HepG2 (cell line): ENCODE measurements around the gene KLF9. TPM values are rescaled to one million over a fixed set of nuclear protein-coding genes. Genes with fewer than 3 reads are reported as not detected.

Experiments
- ASH2L ChIP-seq: fragments of 300-600, 200-600 bp; sonication (generic); IDR thresholded peaks from 2 replicates; pipeline ENCODE4 v1.7.0; 2017; ENCODE audit warnings: low read depth, mild to moderate bottlenecking, moderate library complexity, mixed read lengths, low read length; ENCODE audit not compliant: insufficient read length
- CCAR2 ChIP-seq: fragments of 200-400 bp; formaldehyde crosslinking; optimal IDR thresholded peaks from 2 replicates; pipeline ENCODE3; 2018; ENCODE audit warnings: low read depth, mild to moderate bottlenecking, low read length, moderate library complexity
- EHMT2 ChIP-seq: fragments of 200-600 bp; sonication (generic); IDR thresholded peaks from 2 replicates; pipeline ENCODE4 v1.7.0; 2017; ENCODE audit warnings: antibody characterized with exemption, low read depth, low read length, borderline replicate concordance
- ELF1 ChIP-seq: sonication (generic); formaldehyde crosslinking; IDR thresholded peaks from 2 replicates; pipeline ENCODE4 v1.4.0; 2020; ENCODE audit warnings: missing genetic modification reagents
- FOSL1 ChIP-seq: sonication (generic); formaldehyde crosslinking; IDR thresholded peaks from 2 replicates; pipeline ENCODE4 v1.9.0; 2021; ENCODE audit warnings: missing genetic modification reagents, borderline replicate concordance
- GABPB1 ChIP-seq: IDR thresholded peaks from 2 replicates; pipeline ENCODE4 v1.6.1; 2016; ENCODE audit warnings: mild to moderate bottlenecking, missing genetic modification reagents, moderate library complexity, missing compliant biosample characterization
- MAZ ChIP-seq, 2 experiments: sonication (generic) in 1 of 2; formaldehyde crosslinking in 1 of 2; IDR thresholded peaks; 2 replicates each; pipeline versions ENCODE4 v1.5.0 to v1.6.1; 2012 to 2020; ENCODE audit warnings: low read depth in 2 of 2, mild to moderate bottlenecking in 2 of 2, borderline replicate concordance in 1 of 2, improper control_type of control experiment in 1 of 2, low read length in 1 of 2, missing genetic modification reagents in 1 of 2, moderate library complexity in 1 of 2
- MEF2D ChIP-seq: sonication (generic); formaldehyde crosslinking; IDR thresholded peaks from 2 replicates; pipeline ENCODE4 v1.5.1; 2020; ENCODE audit warnings: mild to moderate bottlenecking, missing genetic modification reagents
- NFE2L2 ChIP-seq: fragments of 150-350 bp; IDR thresholded peaks from 2 replicates; pipeline ENCODE4 v1.6.1; 2014; ENCODE audit warnings: low read length
- RBM39 ChIP-seq: fragments of 200-400 bp; formaldehyde crosslinking; IDR thresholded peaks from one replicate; pipeline ENCODE4 v1.6.1; 2018; ENCODE audit warnings: antibody characterized with exemption, mild to moderate bottlenecking, low read depth, low read length; ENCODE audit not compliant: poor library complexity, severe bottlenecking
- SNAI1 ChIP-seq: sonication (generic); formaldehyde crosslinking; IDR thresholded peaks from 2 replicates; pipeline ENCODE4 v1.5.0; 2020; ENCODE audit warnings: mild to moderate bottlenecking, missing genetic modification reagents, borderline replicate concordance
- SP5 ChIP-seq: IDR thresholded peaks from 2 replicates; pipeline ENCODE4 v1.6.1; 2016; ENCODE audit warnings: low read depth, borderline replicate concordance
- TIGD3 ChIP-seq: sonication (generic); formaldehyde crosslinking; IDR thresholded peaks from 2 replicates; pipeline ENCODE4 v1.5.1; 2020; ENCODE audit warnings: mild to moderate bottlenecking, missing genetic modification reagents, borderline replicate concordance
- ZNF224 ChIP-seq: sonication (generic); formaldehyde crosslinking; IDR thresholded peaks from 2 replicates; pipeline ENCODE4 v1.5.0; 2020; ENCODE audit warnings: mild to moderate bottlenecking, missing genetic modification reagents
- ZNF34 ChIP-seq: sonication (generic); formaldehyde crosslinking; IDR thresholded peaks from 2 replicates; pipeline ENCODE4 v1.4.0; 2020; ENCODE audit warnings: mild to moderate bottlenecking, missing genetic modification reagents, borderline replicate concordance
- ZNF570 ChIP-seq: sonication (generic); formaldehyde crosslinking; IDR thresholded peaks from 2 replicates; pipeline ENCODE4 v1.4.0; 2020; ENCODE audit warnings: mild to moderate bottlenecking, missing genetic modification reagents, borderline replicate concordance
- ZNF609 ChIP-seq: sonication (generic); formaldehyde crosslinking; IDR thresholded peaks from 2 replicates; pipeline ENCODE4 v1.4.0; 2020; ENCODE audit warnings: mild to moderate bottlenecking, missing genetic modification reagents, borderline replicate concordance
- ZNF839 ChIP-seq: sonication (generic); formaldehyde crosslinking; IDR thresholded peaks from 2 replicates; pipeline ENCODE4 v1.4.0; 2020; ENCODE audit warnings: missing genetic modification reagents, mild to moderate bottlenecking, borderline replicate concordance
- polyA plus RNA-seq, 8 experiments: library from polyadenylated mRNA; depleted of rRNA in 3 of 8; stranded (reverse) in 7 of 8; unstranded in 1 of 8; fragments of >200 nt; fragmentation: Illumina TruSeq in 4 of 8; extraction: Trizol in 4 of 8; gene quantifications; 2 replicates each; pipeline versions ENCODE4 v1.2.1 to v1.2.3, GENCODE V29; 2011 to 2016; ENCODE audit warnings: low read depth in 4 of 8, missing spikeins in 1 of 8, mixed read lengths in 1 of 8; ENCODE audit not compliant: insufficient read depth in 1 of 8
- total RNA-seq, 5 experiments: library from RNA; depleted of rRNA; stranded (reverse); fragments of >200 nt; fragmentation: Illumina TruSeq; extraction: Trizol; gene quantifications; 2 replicates each; pipeline ENCODE4 v1.2.3, GENCODE V29; 2016; ENCODE audit warnings: low read depth in 1 of 5
- TF ChIP-seq, protein P1 (sequence below): sonication (generic); formaldehyde crosslinking; IDR thresholded peaks from 2 replicates; pipeline ENCODE4 v1.5.1; 2020; ENCODE audit warnings: missing genetic modification reagents, mild to moderate bottlenecking, borderline replicate concordance

Gene KLF9
- total and polyA plus RNA-seq, 2 of the 13 experiments (the other 11 are each of a cell fraction or from before 2014, with no cell fraction given) = 5.7 to 7.2 TPM

DNA sequence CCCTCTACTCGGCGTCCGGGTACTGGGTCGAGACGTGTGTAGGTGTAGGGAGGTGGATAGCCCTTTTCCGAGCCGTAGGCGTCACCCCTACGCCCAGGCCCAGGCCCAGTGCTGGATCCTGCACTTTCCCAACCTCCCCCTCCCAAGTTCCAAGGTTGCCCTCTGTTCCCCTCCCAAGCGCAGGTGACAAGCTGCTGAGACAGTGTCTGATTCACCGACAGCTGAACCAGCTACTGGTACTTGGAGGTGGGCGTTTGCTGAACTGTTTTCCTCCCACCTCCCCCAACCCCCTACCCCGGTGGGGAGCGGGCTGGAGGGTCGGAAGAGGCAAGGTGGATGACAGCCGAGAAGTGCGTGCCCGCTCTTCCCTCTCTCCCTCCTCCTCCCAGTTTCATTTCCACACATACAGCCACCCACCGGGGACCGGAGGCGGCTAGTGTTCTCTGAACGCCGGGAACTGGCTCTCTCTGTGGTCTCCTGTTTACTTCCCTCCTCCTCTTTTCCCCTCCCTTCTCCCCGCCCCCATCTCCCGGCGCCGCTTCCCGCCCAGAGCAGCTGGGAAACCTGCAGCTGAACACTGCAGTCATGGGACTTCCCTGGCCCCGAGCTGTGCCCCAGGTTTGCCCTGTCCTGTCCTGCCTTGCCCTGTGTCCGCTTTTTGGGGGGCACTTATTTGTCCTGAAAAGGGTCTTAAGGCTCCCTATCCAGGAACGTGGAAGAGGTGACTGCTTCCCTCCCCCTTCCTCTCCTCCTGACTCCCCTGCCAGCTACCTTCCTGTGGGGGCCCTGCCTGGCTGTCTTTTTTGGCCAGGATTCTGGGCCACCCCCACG is 6.2 kb upstream of the KLF9 start (continued):
- TF ChIP-seq ZNF609 (CRISPR knock-in tag) (peak; percentile 56; the same call in 1 of the 2 replicates), SP5 (CRISPR knock-in tag) (peak; percentile 85), ZNF34 (CRISPR knock-in tag) (no peak), SNAI1 (CRISPR knock-in tag) (no peak; the same call in 1 of the 2 replicates), ZNF839 (CRISPR knock-in tag) (no peak), ASH2L (peak; percentile 12), ELF1 (CRISPR knock-in tag) (no peak), NFE2L2 (no peak), ZNF570 (CRISPR knock-in tag) (no peak), TIGD3 (CRISPR knock-in tag) (no peak), ZNF224 (peak; percentile 77; the same call in 1 of the 2 replicates), MAZ (IDR thresholded peaks at IDR 0.05; ENCODE audit: borderline replicate concordance, low read depth, low read length) (peak; percentile 95), MAZ (CRISPR knock-in tag; IDR thresholded peaks at IDR 0.05; ENCODE audit: low read depth) (peak; percentile 2; the same call in 1 of the 2 replicates), FOSL1 (CRISPR knock-in tag) (no peak), EHMT2 (no peak), CCAR2 (no peak), GABPB1 (peak; percentile 49; the same call in 1 of the 2 replicates), MEF2D (peak; percentile 56; the same call in 1 of the 2 replicates), RBM39 (peak; percentile 82)
- TF ChIP-seq, protein P1, sequence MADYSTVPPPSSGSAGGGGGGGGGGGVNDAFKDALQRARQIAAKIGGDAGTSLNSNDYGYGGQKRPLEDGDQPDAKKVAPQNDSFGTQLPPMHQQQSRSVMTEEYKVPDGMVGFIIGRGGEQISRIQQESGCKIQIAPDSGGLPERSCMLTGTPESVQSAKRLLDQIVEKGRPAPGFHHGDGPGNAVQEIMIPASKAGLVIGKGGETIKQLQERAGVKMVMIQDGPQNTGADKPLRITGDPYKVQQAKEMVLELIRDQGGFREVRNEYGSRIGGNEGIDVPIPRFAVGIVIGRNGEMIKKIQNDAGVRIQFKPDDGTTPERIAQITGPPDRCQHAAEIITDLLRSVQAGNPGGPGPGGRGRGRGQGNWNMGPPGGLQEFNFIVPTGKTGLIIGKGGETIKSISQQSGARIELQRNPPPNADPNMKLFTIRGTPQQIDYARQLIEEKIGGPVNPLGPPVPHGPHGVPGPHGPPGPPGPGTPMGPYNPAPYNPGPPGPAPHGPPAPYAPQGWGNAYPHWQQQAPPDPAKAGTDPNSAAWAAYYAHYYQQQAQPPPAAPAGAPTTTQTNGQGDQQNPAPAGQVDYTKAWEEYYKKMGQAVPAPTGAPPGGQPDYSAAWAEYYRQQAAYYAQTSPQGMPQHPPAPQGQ (CRISPR knock-in tag) = 0 out of 2 replicates have a peak, but pooled peaks have one; percentile 44
